NCI-H1048 (cell line): ENCODE measurements around the gene DPH6.
"Not testable (repeated sequence)": the region's sequence is repeated elsewhere in the genome, so short reads cannot be mapped to it uniquely, and the experiment has no call there.

Experiments used
- DNase-seq: peaks from one replicate; lab custom pipeline; 2025; lab: John Stamatoyannopoulos, UW

The DPH6 gene

GRCh38 chr15:35329521-35329961 lies 216.4 kb downstream of the DPH6 start:
- DNase-seq = no peak

GRCh38 chr15:35328836-35329235 lies 217.1 kb downstream of the DPH6 start:
- not testable (repeated sequence) for DNase-seq

GRCh38 chr15:35327789-35328188 lies 218.2 kb downstream of the DPH6 start:
- DNase-seq = no peak

GRCh38 chr15:35325374-35325941 lies 220.5 kb downstream of the DPH6 start:
- no peak for DNase-seq

- DNase-seq = no peak
Observed at GRCh38 chr15:35323141-35323540, 222.8 kb downstream of the DPH6 start.

GRCh38 chr15:35321926-35322325 lies 224.0 kb downstream of the DPH6 start:
- no peak for DNase-seq

- no peak for DNase-seq
Observed at GRCh38 chr15:35320911-35321310, 225.1 kb downstream of the DPH6 start.
